Measurements from ENCODE around the gene RNF5. TPM values are rescaled to one million over a fixed set of nuclear protein-coding genes. Genes with fewer than 3 reads are reported as not detected.

RNF5 gene
- total RNA-seq, 1 experiment from 2014 or later: 45.9 TPM

- no peak overlapping the region for H3K4me3 ChIP-seq (replicated peaks in 1 of 2; ENCODE audit: low read depth in 1 of 2, low read length in 2 of 2)
Observed at GRCh38 chr6:32208996-32209395, 30.8 kb downstream of the RNF5 start.

More at GRCh38 chr6:32208996-32209395, 30.8 kb downstream of the RNF5 start:
- Histone ChIP-seq H4K20me1 (ENCODE audit: insufficient read depth) (no peaks in the 10 kb centered on the region), H3K9ac (ENCODE audit: low read length) (no peak overlapping the region), H3K27ac (ENCODE audit: low read depth, low read length) (no peak overlapping the region), H3K4me2 (ENCODE audit: low read length) (no peak overlapping the region), H3K36me3 (ENCODE audit: control insufficient read depth in 1 of 2, insufficient read depth in 2 of 2, low read length in 2 of 2) (no peaks in the 10 kb centered on the region), H3K9me3 (ENCODE audit: control insufficient read depth in 1 of 2, insufficient read depth in 1 of 2, low read depth in 1 of 2, low read length in 2 of 2) (no peaks in the 10 kb centered on the region), H3K4me1 (ENCODE audit: control insufficient read depth in 1 of 2, insufficient read depth in 2 of 2, low read length in 2 of 2) (no peaks in the 10 kb centered on the region), H3K27me3 (ENCODE audit: insufficient read depth, low read length) (no peaks in the 10 kb centered on the region), H3K9me2 (ENCODE audit: insufficient read depth) (no peaks in the 10 kb centered on the region), H3K79me2 (ENCODE audit: insufficient read depth, low read length) (no peaks in the 10 kb centered on the region), H2AFZ (ENCODE audit: low read depth, low read length, poor library complexity, severe bottlenecking) (no peak overlapping the region)
- CTCF ChIA-PET: no interaction called here
- ATAC-seq (no peak), DNase-seq (ENCODE audit: low read depth, low spot score) (no peak)
- TF ChIP-seq ZNF274 (IDR thresholded peaks at IDR 0.05; ENCODE audit: low read depth, low read length): no peak
- no peak for TF ChIP-seq ZFX (IDR thresholded peaks at IDR 0.05)
- TF ChIP-seq TCF7L2 (IDR thresholded peaks at IDR 0.05; ENCODE audit: borderline replicate concordance, extremely low read depth, insufficient read depth, insufficient read length): no peak
- TF ChIP-seq EZH2 (IDR thresholded peaks at IDR 0.05): no peak
- TF ChIP-seq SP1 (IDR thresholded peaks at IDR 0.05; ENCODE audit: low read depth): no peak
- TF ChIP-seq YY1 (IDR thresholded peaks at IDR 0.05; ENCODE audit: extremely low read depth, insufficient replicate concordance, low read depth, low read length): no peak
- TF ChIP-seq EZH2phosphoT487 (IDR thresholded peaks at IDR 0.05; ENCODE audit: borderline replicate concordance): no peak
- no peak for TF ChIP-seq SIN3A (IDR thresholded peaks at IDR 0.05; ENCODE audit: low read depth)
- no peak for TF ChIP-seq RAD21 (IDR thresholded peaks at IDR 0.05; ENCODE audit: low read depth)
- TF ChIP-seq POLR2AphosphoS5 (IDR thresholded peaks at IDR 0.05; ENCODE audit: low read depth, low read length): no peak
- TF ChIP-seq ZBTB33 (IDR thresholded peaks at IDR 0.05; ENCODE audit: extremely low read depth, insufficient replicate concordance, low read length): no peak
- TF ChIP-seq ELF1 (IDR thresholded peaks at IDR 0.05; ENCODE audit: borderline replicate concordance, low read depth): no peak
- TF ChIP-seq ATF3 (IDR thresholded peaks at IDR 0.05): no peak
- no peak for TF ChIP-seq JUND (IDR thresholded peaks at IDR 0.05)
- TF ChIP-seq FOSL1 (IDR thresholded peaks at IDR 0.05; ENCODE audit: low read depth): no peak
- no peak for TF ChIP-seq CTCF (IDR thresholded peaks at IDR 0.05 in 2 of 3, conservative IDR thresholded peaks at IDR 0.05 in 1 of 3; ENCODE audit: borderline replicate concordance in 1 of 3, insufficient read depth in 1 of 3, low read depth in 2 of 3, low read length in 2 of 3)
- TF ChIP-seq CEBPB (IDR thresholded peaks at IDR 0.05; ENCODE audit: low read depth): no peak
- no peak for TF ChIP-seq REST (IDR thresholded peaks at IDR 0.05; ENCODE audit: low read depth)
- no TSS peak for BruUV-seq (replicated peaks)
- POLR2A ChIA-PET: no interaction called here
- RAD21 ChIA-PET (ENCODE audit: low non-redundant PET in 1 of 2, low total read pairs in 2 of 2, uncharacterized antibody in 2 of 2, unreplicated experiment in 2 of 2): no interaction called here
- intact Hi-C loops (cut with micrococcal nuclease): no loop called here
